Smooth muscle cell (in vitro differentiated cells): Measurements from ENCODE around the gene NFKB2. TPM values are rescaled to one million over a fixed set of nuclear protein-coding genes. Genes with fewer than 3 reads are reported as not detected.

Source experiments
- DNase-seq: peaks from one replicate; lab custom pipeline; 2025; ENCODE audit not compliant: unreplicated experiment; lab: John Stamatoyannopoulos, UW
- H2AFZ ChIP-seq: fragments of 200-600 bp; sonication (generic); 2 replicates; pipeline ENCODE4 v1.6.0; 2016; ENCODE audit warnings: antibody characterized with exemption, low read depth, mild to moderate bottlenecking
- H3F3A ChIP-seq: fragments of 200-600 bp; sonication (generic); 2 replicates; pipeline ENCODE4 v1.6.0; 2017; ENCODE audit warnings: antibody characterized with exemption, low read depth
- H3K27ac ChIP-seq: fragments of 200-600 bp; sonication (generic); 2 replicates; pipeline ENCODE4 v1.5.1; 2016; ENCODE audit warnings: low read depth, mild to moderate bottlenecking
- H3K27me3 ChIP-seq: fragments of 200-600 bp; sonication (generic); 2 replicates; pipeline ENCODE4 v1.6.1; 2016; ENCODE audit warnings: low read depth, mild to moderate bottlenecking
- H3K36me3 ChIP-seq: fragments of 200-600 bp; sonication (generic); 2 replicates; pipeline ENCODE4 v1.5.1; 2016; ENCODE audit warnings: low read depth
- H3K4me1 ChIP-seq: fragments of 200-600 bp; sonication (generic); 2 replicates; pipeline ENCODE4 v1.5.1; 2016; ENCODE audit warnings: low read depth
- H3K4me2 ChIP-seq: fragments of 200-600 bp; sonication (generic); 2 replicates; pipeline ENCODE4 v1.6.0; 2016; ENCODE audit warnings: mild to moderate bottlenecking
- H3K4me3 ChIP-seq: fragments of 200-600 bp; sonication (generic); 2 replicates; pipeline ENCODE4 v1.5.1; 2016; ENCODE audit warnings: mild to moderate bottlenecking
- H3K79me2 ChIP-seq: fragments of 200-600 bp; sonication (generic); 2 replicates; pipeline ENCODE4 v1.6.0; 2016; ENCODE audit warnings: low read depth, mild to moderate bottlenecking
- H3K9ac ChIP-seq: fragments of 200-600 bp; sonication (generic); 2 replicates; pipeline ENCODE4 v1.6.0; 2016; ENCODE audit warnings: low read depth
- H3K9me3 ChIP-seq: fragments of 200-600 bp; sonication (generic); replicated peaks from 2 replicates; pipeline ENCODE4 v1.5.1; 2016; ENCODE audit warnings: low read depth
- H4K20me1 ChIP-seq: fragments of 200-600 bp; sonication (generic); 2 replicates; pipeline ENCODE4 v1.6.0; 2016; ENCODE audit warnings: low read depth
- CTCF ChIP-seq: fragments of 200-600 bp; sonication (generic); IDR thresholded peaks from 2 replicates; pipeline ENCODE4 v1.5.1; 2017; ENCODE audit warnings: borderline replicate concordance, mild to moderate bottlenecking, antibody characterized with exemption; ENCODE audit not compliant: insufficient read depth, poor library complexity, severe bottlenecking
- WGBS: methylation state at CpG from one replicate; pipeline ENCODE4 v1.1.7; 2016; ENCODE audit warnings: low lambda C conversion rate; 5-methylcytosine and 5-hydroxymethylcytosine counted together
- polyA plus RNA-seq: library from polyadenylated mRNA; unstranded; fragments of >200 nt; fragmentation: Nextera tagmentation; extraction: Ambion mirVana; gene quantifications from 2 replicates; pipeline ENCODE4 v1.2.1, GENCODE V29; 2016
- total RNA-seq: library from RNA; depleted of rRNA; stranded (reverse); fragments of >200 nt; gene quantifications from 2 replicates; pipeline ENCODE4 v1.2.3, GENCODE V29; 2014

Gene NFKB2
- total and polyA plus RNA-seq, 2 experiments from 2014 or later: 32.6 to 38.1 TPM

DNA sequence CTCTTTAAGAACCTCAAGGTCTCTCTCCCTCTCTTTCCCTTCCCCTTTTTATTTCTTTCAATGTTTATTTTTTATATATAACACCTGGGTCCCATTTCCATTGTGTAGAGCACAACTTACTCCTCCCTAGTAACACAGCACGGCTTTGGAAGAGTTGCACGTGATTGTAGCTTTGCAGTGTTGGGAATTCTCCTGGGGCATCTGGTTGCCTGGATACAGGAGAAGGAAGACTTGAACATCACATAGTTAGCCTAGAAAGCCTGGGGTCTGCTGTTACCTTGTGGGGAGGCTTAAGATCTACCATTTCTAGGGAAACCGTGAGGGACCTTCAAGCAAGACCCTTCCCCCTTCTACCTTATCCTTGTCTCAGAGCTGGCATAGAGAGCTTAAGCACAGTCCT, 41.1 kb upstream of the NFKB2 start:
- WGBS: 98% methylated on average over 3 of the region's 3 CpGs
- H2AFZ ChIP-seq: no peak overlapping the region
- H3K4me3 ChIP-seq: no peak overlapping the region
- no peak overlapping the region for H3K27ac ChIP-seq
- H3K9me3 ChIP-seq: no peaks in the 10 kb centered on the region
- H4K20me1 ChIP-seq: peaks cover 84% of the 10 kb centered on the region
- H3K36me3 ChIP-seq: peaks cover 19% of the 10 kb centered on the region
- no peak overlapping the region for H3K4me2 ChIP-seq
- TF ChIP-seq CTCF: no peak
- H3F3A ChIP-seq: no peaks in the 10 kb centered on the region
- no peak for DNase-seq
- H3K4me1 ChIP-seq: no peaks in the 10 kb centered on the region
- no peaks in the 10 kb centered on the region for H3K79me2 ChIP-seq
- no peaks in the 10 kb centered on the region for H3K27me3 ChIP-seq
- H3K9ac ChIP-seq: no peak overlapping the region

DNA sequence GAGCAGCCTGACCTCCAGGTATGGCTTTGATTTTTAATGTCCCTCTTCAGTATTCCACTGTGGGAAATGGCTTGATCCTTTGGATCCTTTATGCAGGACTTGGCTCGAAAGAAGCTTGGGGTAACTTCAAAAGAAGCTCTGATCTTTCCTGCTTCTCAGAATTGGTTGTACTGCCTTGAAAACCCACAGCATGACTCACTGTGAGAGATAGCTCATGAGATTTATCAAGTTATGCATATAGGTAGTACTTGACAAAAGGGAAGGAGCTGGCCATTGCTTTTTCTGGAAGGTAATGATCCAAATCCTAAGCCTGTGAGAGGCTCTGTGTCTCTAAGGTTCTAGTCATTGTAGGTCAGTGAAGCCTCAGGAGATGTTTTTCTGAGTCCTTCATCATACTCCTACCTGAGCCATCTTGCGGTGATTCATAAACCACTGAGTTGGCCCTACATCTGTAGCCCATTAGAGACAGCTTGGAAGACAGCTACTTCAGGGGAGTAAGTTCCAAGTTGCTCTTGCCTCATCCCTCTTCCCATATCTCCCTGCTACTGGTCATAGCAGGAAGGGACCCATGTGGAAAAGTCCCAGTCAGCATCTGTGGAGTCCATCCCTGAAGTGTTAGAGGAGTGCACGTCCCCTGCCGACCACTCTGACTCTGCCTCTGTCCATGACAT, 36.7 kb upstream of the NFKB2 start:
- Histone ChIP-seq H3K9ac (no peak overlapping the region), H3K4me1 (no peaks in the 10 kb centered on the region), H3K27ac (no peak overlapping the region), H4K20me1 (peaks cover 82% of the 10 kb centered on the region), H3K27me3 (no peaks in the 10 kb centered on the region), H3F3A (no peaks in the 10 kb centered on the region), H2AFZ (no peak overlapping the region), H3K4me2 (no peak overlapping the region), H3K79me2 (no peaks in the 10 kb centered on the region), H3K36me3 (peaks cover 17% of the 10 kb centered on the region), H3K4me3 (no peak overlapping the region), H3K9me3 (no peaks in the 10 kb centered on the region)
- no peak for DNase-seq
- WGBS: 92% methylated on average over 4 of the region's 4 CpGs
- no peak for TF ChIP-seq CTCF

DNA sequence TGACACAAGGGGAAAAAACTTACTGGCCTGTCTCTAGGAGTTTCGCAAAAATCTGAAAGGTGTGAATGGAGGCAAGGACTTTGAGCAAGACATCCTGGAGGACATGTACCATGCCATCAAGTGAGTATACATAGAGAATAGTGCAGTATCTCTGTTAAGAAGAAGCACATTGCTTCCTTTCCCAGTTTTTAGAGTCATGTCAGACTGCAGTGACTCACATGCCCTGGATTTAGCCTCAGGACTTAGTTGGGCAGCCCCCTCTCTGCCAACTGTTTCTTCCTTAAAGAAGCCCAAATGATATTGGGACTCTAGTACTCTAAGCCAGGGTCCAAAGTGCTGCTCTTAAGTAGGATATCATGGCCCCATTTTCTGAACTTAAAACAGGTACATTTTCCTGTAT, 28.1 kb upstream of the NFKB2 start:
- 97% methylated on average over 1 of the region's 1 CpG for WGBS
- Histone ChIP-seq H3K4me2 (no peak overlapping the region), H3K4me1 (no peaks in the 10 kb centered on the region)

More for the DNA sequence above, 28.1 kb upstream of the NFKB2 start:
- H3K27me3 ChIP-seq: no peaks in the 10 kb centered on the region
- H3K36me3 ChIP-seq: peaks cover 26% of the 10 kb centered on the region
- no peak overlapping the region for H2AFZ ChIP-seq
- no peaks in the 10 kb centered on the region for H3F3A ChIP-seq
- H4K20me1 ChIP-seq: peaks cover 40% of the 10 kb centered on the region
- DNase-seq: no peak
- no peaks in the 10 kb centered on the region for H3K9me3 ChIP-seq
- no peaks in the 10 kb centered on the region for H3K79me2 ChIP-seq
- TF ChIP-seq CTCF: no peak
- no peak overlapping the region for H3K4me3 ChIP-seq
- H3K27ac ChIP-seq: no peak overlapping the region
- H3K9ac ChIP-seq: no peak overlapping the region
